GM18508 (cell line): ENCODE results near the gene NFAT5.

Experiments
- ATAC-seq: cut with Tn5 transposase; IDR thresholded peaks from one replicate; pipeline ENCODE4 v1.9.1; 2021; ENCODE audit warnings: moderate number of reproducible peaks; ENCODE audit not compliant: insufficient read depth, unreplicated experiment

NFAT5 gene

DNA sequence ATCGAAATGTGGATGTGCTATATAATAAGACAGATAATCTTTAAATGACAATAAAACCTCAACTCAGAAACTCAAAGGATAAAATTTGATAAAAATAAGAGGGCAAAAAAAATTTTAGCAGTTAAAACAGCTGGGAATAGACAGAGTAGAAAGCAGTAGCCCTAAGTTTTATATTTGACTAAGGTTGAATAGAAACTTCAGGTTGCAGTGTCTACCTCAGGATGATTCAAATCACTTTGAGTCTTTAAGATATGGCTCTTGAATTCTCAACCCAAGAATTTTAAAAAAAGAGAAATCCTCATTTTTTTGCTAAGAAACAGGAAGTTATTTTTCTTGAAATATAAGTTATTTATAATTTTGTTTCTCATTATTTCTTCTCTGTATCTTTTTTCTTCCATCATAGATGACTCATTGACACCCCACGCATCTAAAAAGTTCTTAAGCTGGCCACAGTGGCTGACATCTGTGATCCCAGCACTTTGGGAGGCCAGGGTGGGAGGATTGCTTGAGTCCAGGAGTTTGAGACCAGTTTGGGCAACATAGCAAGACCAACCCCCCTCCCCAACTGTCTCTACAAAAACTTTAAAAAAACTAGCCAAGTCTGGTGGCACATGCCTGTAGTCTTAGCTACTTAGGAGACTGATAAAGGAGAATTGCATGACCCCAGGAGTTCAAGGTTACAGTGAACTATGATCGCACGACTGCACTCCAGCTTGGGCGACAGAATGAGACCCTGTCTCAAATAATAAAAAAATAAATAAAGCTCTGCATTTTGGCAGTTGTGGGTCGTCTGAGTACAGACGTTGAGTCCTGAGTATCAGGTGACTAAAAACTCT lies 23.9 kb downstream of the NFAT5 start:
- ATAC-seq, result no peak

DNA sequence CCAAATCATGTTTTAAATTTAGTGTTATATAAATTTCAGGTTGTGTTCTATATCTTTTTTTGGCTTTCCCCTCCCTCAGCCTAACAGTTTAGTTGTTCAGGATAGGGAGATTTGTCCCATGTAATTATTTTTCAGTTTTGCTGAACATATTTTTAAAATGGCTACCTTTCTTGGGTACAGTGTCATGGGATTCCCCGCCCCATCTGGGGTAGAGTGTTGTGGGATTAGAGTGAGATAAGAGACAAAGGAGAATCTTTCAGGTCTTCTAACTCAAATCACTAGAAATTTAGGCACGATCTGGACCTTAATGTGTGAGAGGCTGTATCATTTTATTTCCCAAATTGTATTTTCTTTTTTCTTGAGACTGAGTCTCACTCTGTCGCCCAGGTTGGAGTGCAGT lies 24.8 kb downstream of the NFAT5 start:
- no peak for ATAC-seq

DNA sequence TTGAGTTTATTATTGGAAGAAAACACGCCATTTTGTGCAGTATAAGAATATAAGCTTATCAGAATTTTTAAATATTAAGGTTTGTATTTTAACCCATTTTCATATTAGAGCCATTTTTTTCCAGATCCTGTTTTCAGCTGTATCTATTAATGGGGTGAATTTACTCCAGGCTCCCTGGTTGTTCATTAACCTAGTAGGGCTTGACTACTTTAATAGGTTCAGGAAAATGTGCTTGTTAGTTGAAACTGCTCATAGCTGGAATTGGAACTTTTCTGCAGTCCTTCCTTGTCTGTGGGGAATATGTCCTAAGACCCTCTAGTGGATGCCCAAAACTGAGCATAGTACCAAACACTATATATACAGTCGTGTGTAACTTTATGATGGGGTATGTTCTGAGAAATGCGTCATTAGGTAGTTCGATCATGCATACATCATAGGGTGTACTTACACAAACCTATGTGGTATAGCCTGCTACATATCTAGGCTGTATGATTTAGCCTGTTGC lies 28.0 kb downstream of the NFAT5 start:
- ATAC-seq, result no peak

DNA sequence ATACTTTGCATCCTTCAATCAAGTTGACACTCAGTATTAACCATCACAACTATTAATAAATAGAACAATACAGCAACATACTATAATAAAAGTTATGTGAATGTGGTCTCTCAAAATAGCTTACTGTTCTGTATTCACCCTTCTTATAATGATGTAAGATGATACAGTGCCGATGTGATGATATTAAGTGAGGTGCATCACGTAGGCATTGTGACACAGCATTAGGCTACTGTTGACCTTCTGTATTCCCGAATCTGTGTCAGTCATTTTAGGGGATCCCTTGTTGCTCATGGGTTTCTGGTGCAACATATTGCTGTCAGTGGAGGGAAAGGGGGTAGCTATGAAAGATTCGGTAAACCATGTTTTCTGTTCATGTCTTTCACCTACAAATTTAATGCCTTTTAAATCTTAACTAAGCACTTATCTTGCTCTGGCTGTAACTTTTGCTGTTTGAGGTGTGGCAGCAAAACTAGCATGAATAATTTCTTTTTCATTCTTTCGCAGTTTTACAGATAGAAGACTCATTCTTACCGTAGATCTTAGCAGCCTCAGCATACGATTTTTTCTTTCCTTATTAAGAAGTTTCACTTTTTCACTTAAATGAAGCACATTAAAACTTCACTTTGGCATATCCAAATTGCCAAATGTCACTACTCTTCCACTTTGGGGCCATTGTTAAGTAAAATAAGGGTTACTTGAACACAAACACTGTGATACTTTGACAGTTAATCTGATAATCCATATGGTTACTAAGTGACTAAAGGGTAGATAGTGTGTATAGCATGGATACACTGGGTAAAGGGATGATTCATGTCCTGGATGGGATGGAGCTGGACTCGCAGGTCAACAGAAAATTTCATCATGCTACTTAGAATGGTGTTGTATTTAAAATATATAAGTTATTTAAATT lies 29.6 kb downstream of the NFAT5 start:
- ATAC-seq, result no peak

DNA sequence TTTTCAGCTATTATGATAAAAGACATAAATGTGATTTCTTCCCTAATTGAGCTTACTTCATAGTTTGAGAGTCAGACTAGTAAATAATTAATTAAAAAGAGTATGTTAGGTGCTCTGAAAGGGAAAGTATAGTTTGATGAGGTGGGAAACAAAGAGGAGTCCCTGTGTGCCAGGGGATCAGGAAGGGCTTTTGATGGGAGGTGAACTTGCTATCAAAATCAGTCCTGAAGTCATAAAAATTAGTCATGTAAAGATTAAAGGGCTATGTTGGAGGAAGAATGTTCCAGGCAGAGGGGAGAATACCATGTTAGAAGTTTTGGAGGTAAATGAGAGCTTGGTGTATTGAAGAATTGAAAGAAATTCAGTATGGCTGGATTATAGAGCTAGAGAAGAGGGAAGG lies 31.0 kb downstream of the NFAT5 start:
- no peak for ATAC-seq

DNA sequence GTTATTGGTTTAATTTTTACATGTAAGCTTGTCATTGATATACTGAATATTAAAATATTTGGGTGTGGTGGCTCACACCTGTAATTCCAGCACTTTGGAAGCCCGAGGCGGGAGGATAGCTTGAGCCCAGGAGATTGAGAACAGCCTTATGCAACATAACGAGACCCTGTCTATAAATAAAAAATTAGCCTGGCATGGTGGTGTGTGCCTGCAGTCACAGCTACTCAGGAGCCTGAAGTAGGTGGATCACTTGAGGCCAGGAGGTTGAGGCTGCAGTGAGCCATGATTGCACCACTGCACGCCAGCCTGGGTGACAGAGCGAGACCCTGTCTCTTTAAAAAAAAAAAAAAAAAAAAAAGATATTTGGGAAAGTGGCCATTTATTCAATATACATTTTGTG lies 32.3 kb downstream of the NFAT5 start:
- no peak for ATAC-seq

DNA sequence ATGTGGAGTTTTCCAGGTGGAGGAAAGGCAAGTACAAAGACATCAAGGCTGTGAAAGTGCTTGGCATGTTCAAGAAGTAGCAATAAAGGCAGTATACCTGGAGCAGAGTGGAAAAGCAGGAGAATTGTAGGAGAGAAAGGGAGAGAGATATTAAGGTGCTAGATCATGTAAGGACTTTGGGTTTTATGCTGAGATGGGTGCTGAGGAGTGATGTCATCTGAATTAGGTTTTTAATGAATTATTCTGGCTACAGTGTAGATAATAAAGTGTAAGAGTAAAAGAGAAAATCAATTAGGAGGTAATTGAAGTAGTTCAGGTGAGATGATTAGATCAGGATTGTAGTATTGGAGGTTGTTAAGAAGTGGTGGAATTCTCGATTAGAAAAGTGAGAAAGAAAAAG lies 34.0 kb downstream of the NFAT5 start:
- ATAC-seq, result no peak

DNA sequence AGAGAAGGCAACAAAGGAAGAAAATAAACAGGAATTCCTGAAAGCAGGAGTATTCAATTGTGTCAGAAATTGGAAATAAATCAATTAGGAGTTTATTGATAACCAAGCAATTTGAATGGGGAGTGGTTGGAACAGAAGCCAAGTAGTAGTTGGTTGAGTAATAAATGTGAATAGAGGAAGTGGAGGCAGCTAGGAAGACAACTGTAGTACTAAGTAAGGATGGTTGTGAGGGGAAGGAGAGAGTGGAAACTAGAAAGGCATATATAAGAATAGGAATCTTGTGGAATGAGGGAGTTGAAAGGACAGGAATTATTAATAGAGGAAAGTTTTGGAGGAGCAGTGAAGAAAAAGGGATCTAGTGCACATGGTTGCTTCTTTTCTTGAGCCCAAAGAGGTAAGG lies 34.4 kb downstream of the NFAT5 start:
- ATAC-seq, result no peak

DNA sequence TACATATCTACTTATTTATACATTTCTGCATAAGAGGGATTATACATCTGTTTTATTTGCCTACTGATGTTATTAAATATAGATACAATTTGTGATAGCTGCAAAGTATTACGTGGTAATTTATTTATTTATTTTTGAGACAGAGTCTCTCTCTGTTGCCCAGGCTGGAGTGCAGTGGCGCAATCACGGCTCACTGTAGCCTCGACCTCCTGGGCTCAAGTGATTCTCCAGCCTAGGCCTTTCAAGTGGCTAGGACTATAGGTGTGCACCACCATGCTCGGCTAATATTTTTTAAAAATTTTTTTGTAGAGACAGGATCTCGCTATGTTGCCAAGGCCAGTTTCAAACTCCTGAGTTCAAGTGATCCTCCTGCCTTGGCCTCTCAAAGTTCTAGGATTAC lies 35.5 kb downstream of the NFAT5 start:
- ATAC-seq, result no peak

DNA sequence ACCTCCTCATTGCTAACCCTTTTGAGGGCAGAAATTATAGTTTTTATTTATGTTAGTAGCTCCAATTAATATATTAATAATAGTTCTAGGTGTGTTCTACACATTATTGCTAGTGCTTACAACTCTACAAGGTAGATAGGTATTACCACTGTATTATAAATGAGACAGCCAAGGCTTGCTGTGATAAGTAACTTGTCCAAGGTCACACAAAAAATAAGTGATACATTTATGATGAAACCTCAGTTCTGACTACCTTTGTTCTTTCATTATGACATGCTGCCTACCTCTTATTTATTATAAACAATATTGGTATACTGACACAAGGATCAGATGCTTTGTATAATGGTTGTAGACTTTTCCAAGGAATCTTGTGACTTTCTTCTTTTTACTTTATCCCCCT lies 41.2 kb downstream of the NFAT5 start:
- no peak for ATAC-seq

DNA sequence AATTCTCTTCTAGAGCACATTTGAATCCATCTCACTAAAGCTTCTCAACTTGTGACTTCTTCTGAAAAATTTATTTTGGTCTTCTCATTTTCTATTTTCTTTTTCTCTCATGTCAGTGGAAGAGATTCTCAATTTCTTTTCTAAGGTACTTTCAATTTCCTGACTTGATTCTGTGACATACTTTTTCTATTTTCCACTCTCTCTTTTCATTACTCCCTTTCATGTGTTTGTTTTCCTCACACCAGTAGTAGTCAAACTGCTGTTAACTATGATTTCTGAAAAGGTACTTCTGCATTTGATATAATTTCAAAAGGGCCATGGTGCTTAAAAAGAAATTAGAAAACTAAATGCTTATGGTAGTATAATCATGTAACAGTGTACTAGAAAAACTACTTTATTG lies 41.9 kb downstream of the NFAT5 start:
- ATAC-seq, result no peak

DNA sequence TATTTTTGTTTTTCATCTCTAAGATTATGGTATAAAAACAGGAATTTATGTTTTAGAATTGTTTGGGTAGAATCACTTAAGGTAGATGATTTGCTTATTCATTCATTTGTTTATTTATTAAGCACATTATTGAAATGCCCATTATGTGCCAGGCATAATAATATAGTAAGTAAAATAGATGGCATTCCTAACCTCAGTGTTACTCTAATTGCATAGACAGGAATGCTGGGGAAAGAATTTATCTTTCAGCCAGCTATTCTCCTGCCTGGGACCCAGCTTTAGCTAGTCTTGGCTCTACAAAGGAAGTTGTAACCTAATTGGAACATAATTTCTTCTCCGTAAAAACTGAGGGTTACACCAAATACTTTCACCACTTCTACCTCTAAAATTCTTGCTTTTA lies 44.6 kb downstream of the NFAT5 start:
- ATAC-seq, result no peak

DNA sequence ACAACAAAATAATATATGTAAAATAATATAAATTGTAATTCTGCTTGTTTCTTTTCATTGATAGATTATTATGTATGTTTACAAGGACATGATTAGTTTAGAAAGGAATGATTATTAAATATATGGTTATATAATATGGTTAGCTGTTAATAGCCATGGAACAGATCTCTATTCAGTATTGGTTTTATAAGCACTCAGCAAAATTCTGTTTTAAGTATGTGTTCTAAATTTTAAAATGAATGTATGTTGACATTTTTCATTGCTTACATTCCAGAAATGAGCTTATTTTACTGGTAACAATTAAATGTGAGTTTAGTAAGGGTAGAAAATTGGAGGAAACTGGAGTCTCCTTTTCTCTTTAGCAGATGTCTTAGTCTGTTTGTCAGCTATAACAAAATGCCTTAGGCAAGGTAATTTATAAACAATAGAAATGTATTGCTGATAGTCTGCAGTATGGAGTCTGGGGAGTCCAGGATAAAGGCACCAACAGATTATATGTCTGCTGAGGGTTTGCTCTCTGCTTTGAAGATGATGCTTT lies 45.4 kb downstream of the NFAT5 start:
- no peak for ATAC-seq

DNA sequence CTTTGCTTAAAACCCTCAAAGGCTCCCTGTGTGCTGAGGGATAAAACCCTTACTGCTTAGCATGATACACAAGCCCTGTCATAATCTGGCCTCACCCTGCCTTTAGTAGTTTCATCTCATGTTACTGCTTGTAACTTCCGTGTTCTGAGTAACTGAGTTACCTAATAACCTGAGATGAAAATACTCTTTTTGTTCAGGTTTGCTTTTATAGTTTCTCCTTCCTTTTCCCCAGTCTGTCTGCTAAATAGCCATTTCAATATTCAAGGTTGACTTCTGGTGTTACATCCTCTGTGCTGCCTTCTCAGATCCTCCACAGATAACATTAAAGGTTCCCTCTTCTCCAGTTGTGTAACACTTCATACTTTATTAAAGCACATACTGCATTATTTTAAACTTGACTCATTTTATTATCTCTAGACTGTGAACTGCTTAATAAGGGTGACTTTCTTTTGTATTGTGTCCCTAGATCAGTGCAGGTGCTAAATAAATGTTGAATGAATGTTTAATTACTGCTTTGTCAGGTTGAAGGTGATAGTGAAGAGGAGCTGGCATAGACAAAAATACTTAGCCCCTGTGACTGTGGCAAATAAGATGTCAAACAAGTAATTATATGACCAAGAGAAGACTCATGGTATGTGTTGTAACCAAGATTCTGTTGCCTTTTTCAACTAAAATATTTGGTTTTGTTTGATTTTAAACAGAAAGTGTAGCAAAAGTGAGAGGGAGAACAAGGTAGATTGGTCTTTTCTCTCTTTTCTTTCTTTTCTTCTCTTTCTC lies 47.8 kb downstream of the NFAT5 start:
- ATAC-seq, result no peak

DNA sequence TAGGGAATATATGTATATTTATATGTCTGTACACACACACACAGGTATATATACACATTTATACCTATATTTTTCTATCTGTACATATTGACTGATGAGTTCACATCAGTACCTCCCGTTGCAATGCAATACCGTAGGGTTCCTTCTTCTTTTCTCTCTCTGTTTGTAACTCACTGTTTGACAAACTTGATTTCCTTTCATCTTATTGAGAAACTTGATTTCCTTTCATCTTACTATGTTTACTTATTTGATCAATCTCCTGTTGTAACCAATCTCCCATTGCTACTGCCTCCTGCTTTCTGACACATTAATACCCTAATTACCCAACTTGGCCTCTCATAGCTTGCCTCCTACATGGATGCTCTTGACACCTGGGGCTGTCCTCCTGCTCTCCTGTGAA lies 49.8 kb downstream of the NFAT5 start:
- ATAC-seq, result no peak

DNA sequence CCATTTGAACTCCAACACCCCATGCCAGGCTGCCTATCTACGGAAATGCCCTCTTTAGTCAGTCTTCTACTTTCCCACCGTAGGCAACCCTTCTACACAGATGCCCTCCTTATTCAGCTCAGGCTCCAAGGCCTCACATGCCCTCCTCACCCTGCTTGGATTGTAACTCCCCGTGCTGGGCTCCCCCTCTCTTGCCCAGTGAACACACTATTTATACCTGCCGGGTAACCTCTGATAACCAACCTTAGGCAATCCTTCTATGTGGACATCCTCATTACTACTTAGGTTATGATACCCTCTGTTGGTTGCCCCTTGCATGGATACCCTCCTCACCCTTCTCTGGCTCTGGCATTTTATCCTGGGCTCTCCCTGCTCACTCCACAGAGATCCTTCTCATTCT lies 50.3 kb downstream of the NFAT5 start:
- no peak for ATAC-seq

DNA sequence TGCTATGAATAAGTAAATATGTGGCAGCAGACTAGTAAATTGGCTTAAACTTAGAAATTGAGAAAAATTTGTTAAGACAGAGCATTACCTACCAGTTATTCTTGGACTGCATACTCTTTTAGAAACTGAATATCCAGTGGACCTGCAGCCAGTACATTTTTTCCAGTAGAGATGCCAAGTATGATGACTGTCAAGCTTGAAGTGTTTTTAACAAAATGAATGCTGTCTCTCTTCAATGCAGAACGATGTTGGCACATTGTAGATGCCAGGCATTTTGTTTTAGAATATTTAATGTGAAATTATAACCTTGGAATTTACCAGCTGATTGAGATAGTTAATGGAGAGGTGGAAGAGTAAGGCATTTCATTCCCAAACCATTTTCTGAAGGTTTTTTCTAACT lies 52.5 kb downstream of the NFAT5 start:
- ATAC-seq, result no peak

DNA sequence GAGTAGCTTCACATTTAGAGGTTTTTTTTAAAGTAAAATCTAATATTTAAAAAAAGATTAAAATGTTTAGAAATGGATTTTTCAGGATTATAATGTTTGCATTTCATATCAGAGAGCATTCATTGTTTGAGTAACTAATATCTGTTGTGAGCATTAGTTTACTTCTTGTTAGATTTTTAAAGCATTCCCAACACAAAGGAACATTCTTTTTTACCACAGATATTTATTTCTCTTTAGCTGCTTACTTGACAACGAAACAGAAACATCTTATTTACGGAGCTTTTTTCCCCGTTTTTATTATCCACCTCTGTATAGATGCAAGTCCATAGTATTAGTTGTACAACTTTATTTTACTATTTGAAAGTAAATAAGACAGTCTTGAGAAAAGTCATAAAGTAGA lies 53.0 kb downstream of the NFAT5 start:
- no peak for ATAC-seq

DNA sequence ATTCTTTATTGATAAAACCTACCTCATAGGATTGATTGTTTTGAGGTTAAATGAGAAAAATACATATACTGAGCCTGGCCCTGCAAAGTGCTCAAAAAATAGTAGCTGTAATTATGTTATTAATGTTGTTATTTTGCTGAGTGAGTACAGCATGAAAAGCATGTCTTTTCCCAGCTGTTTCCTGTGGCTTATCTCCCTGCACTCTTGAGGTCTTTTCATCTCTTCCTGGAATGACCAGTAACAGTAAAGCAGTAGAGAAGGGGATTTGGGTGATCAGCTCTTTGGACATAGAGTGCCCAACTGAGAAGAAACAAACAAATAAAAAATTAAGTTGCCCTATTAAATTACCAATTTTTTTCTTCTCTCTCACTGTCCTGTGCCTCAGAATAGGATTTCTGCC lies 53.7 kb downstream of the NFAT5 start:
- no peak for ATAC-seq

DNA sequence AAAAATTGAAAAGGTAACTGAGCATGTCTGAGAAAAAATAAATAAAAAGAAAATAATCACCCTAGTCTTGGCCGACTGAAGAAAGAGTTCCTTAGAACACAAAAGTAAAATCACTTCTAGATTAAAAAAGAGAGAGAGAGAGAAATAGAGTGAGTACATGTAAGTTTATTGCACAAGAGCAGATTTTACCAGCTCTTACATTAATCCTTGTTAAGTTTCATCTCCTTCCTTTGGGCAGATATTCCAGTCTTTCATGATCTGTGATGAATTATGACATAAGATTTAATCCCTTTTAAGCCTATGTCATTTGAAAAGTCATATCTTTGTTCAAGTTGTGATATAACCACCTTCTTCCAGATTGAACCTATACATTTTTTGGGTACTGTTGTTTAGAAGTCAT lies 54.8 kb downstream of the NFAT5 start:
- no peak for ATAC-seq
